ENCODE data around the gene PON1.

PON1 gene

DNA sequence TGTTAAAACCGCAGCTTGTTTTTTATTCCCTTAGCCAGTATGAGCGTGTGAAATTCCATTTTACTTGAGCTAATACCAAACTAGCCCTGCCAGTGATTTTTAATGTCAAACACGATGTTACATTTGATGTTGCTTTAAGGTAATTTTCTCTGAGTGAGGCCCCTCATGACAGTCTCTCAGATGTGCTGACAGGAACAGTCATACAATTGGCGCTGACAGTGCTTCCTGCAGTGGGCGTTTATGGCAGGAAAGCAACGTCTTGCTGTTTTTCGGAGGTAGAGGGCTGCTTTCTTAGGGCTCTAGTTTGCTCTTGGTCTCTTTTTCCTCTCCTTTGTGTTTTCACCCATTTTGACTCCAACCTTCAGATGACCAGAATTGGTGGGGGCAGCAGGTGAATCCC lies 19.3 kb downstream of the PON1 start:
- H3K4me3 ChIP-seq (replicated peaks in 1 of 2; ENCODE audit: low read depth in 2 of 2, low read length in 2 of 2) = no peak overlapping the region
- no peak for DNase-seq (ENCODE audit: low read depth in 2 of 2)
- no peak for TF ChIP-seq CTCF (IDR thresholded peaks at IDR 0.05; ENCODE audit: low read depth, low read length)

DNA sequence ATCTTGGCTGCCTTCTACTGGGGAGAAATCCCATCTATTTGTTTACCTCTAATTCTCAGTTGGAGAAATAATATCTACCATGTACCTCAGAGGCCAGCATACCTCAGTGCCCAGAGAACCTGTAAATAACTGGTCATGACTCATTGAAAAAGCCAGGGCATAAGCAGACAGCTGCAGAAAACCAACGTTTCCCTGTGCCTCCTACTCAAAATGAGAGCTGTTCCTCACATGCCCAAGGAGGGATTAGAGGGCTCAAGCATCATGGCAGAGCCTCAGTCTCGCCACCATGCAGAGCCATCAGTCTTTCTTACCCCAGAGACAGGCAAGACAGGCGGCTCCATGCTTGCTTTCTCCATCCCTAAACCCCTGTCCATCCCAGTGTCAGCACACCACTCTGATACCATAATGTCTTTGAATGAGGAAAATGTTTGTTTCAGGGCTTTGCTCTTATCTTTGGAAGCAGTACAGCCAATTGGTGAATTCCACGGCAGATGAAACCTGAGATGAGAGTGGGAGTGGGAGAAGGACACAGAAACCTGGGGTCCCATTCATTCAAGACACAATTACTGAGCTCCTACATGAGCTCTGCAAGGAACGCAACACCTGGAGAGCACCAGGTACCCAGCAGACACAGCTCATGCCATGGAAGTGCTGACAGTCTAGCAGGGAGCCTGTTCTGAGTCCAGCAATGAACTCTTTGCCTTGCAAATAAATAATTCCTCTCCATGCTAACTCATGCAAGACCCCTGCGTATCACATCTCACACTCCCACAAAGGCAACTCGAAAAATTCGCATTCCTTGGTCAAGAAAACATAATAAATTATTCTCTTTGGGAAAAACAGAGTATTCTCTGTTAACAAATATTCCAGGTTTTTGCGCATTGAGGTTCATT lies 21.1 kb downstream of the PON1 start:
- no peak overlapping the region for H3K4me3 ChIP-seq (replicated peaks in 1 of 2; ENCODE audit: low read depth in 2 of 2, low read length in 2 of 2)
- no peak for DNase-seq (ENCODE audit: low read depth in 2 of 2)
- no peak for TF ChIP-seq CTCF (IDR thresholded peaks at IDR 0.05; ENCODE audit: low read depth, low read length)

GRCh38 chr7:95298091-95298490 lies 26.2 kb downstream of the PON1 start:
- H3K4me3 ChIP-seq (replicated peaks in 1 of 2; ENCODE audit: low read depth in 2 of 2, low read length in 2 of 2) = no peak overlapping the region
- no peak for DNase-seq (ENCODE audit: low read depth in 2 of 2)
- TF ChIP-seq CTCF (IDR thresholded peaks at IDR 0.05; ENCODE audit: low read depth, low read length) = no peak

DNA sequence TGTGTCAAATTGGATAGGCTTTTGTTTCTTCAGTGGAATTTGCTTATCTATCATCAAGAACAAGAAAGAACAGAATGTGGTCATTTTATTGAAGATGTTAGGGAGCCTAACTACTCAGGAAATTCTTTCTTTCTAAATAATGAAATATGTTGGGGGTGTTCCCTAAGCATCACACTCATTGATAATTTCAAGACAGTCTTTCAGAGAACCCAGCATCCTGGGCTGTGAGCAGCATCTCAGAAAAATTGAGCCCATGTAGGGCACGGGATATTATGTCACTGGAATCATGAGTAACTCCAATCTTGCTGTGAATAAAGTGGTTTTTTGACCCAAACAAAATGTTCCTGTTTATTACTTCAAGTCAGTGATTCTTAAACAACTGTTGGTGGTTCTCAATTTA lies 27.3 kb downstream of the PON1 start:
- TF ChIP-seq CTCF (IDR thresholded peaks at IDR 0.05; ENCODE audit: low read depth, low read length) = no peak
- no peak overlapping the region for H3K4me3 ChIP-seq (replicated peaks in 1 of 2; ENCODE audit: low read depth in 2 of 2, low read length in 2 of 2)
- DNase-seq (ENCODE audit: low read depth in 2 of 2) = no peak

GRCh38 chr7:95296456-95296855 lies 27.9 kb downstream of the PON1 start:
- DNase-seq (ENCODE audit: low read depth in 2 of 2) = no peak
- H3K4me3 ChIP-seq (replicated peaks in 1 of 2; ENCODE audit: low read depth in 2 of 2, low read length in 2 of 2) = no peak overlapping the region
- no peak for TF ChIP-seq CTCF (IDR thresholded peaks at IDR 0.05; ENCODE audit: low read depth, low read length)

- H3K4me3 ChIP-seq (replicated peaks in 1 of 2; ENCODE audit: low read depth in 2 of 2, low read length in 2 of 2) = no peak overlapping the region
- DNase-seq (ENCODE audit: low read depth in 2 of 2) = peak in 1 of 2 donors; percentile 4
- no peak for TF ChIP-seq CTCF (IDR thresholded peaks at IDR 0.05; ENCODE audit: low read depth, low read length)
Observed at GRCh38 chr7:95295397-95295796, 28.9 kb downstream of the PON1 start.
